Endothelial cell of umbilical vein (primary cell): ENCODE results near the gene OR1J1. TPM values are rescaled to one million over a fixed set of nuclear protein-coding genes. Genes with fewer than 3 reads are reported as not detected.

ENCODE experiments used
- BruUV-seq: library from RNA; stranded (reverse); fragments of 400-500 nt; replicated peaks from 2 replicates; lab custom pipeline; 2021; lab: Mats Ljungman, UMichigan
- CTCF ChIA-PET: fragments of 300-600, 350-600 bp; sonication (Branson Sonifier 250); formaldehyde crosslinking; loops from one replicate; lab custom pipeline; 2021; ENCODE audit warnings: antibody characterized with exemption, inconsistent platforms; lab: Charles Lee
- POLR2A ChIA-PET: fragments of 300-600, 350-600 bp; sonication (Branson Sonifier 250); formaldehyde crosslinking; loops from one replicate; lab custom pipeline; 2021; ENCODE audit warnings: antibody characterized with exemption, inconsistent platforms; lab: Charles Lee
- DNase-seq: peaks from one replicate; pipeline ENCODE4 v3.0.0-alpha.2; 2011; ENCODE audit warnings: low read depth, low spot score
- FAIRE-seq: peaks from 2 replicates; lab custom pipeline; 2011; peaks lifted over from hg19 to GRCh38; lab: Jason Lieb, UNC
- H2AFZ ChIP-seq: 2 replicates; pipeline ENCODE4 v1.6.0; 2012; ENCODE audit warnings: low read depth, low read length, control low read depth, inconsistent platforms
- H3K27ac ChIP-seq: 2 replicates; pipeline ENCODE4 v1.5.1; 2011; ENCODE audit warnings: low read depth, mild to moderate bottlenecking, control low read depth, low read length, moderate library complexity; ENCODE audit not compliant: insufficient read depth
- H3K27me3 ChIP-seq, 2 experiments: 2 replicates each; pipeline versions ENCODE4 v1.6.0 to v1.6.1; 2011; ENCODE audit warnings: low read length in 2 of 2, mixed read lengths in 1 of 2; ENCODE audit not compliant: control insufficient read depth in 2 of 2, insufficient read depth in 2 of 2
- H3K36me3 ChIP-seq, 2 experiments: 2 replicates in 1 of 2; 3 replicates in 1 of 2; pipeline ENCODE4 v1.5.1; 2011; ENCODE audit warnings: low read length in 2 of 2, mild to moderate bottlenecking in 1 of 2, moderate library complexity in 1 of 2; ENCODE audit not compliant: control insufficient read depth in 2 of 2, insufficient read depth in 2 of 2; ENCODE audit errors: extremely low read depth in 1 of 2
- H3K4me1 ChIP-seq: 3 replicates; pipeline ENCODE4 v1.5.1; 2011; ENCODE audit warnings: mild to moderate bottlenecking, low read length; ENCODE audit not compliant: control insufficient read depth, insufficient read depth; ENCODE audit errors: extremely low read depth
- H3K4me2 ChIP-seq: 2 replicates; pipeline ENCODE4 v1.6.1; 2011; ENCODE audit warnings: low read length, control low read depth, mixed read lengths; ENCODE audit not compliant: insufficient read depth
- H3K4me3 ChIP-seq, 3 experiments: fragments of 200-600 bp in 1 of 3; sonication (generic), shearing (Covaris generic) in 1 of 3; replicated peaks in 1 of 3; 2 replicates each; pipeline ENCODE4 v1.5.1; 2011 to 2016; ENCODE audit warnings: control low read depth in 3 of 3, low read length in 3 of 3, mild to moderate bottlenecking in 2 of 3, inconsistent platforms in 1 of 3, low read depth in 1 of 3, moderate library complexity in 1 of 3; ENCODE audit not compliant: insufficient read depth in 1 of 3
- H3K79me2 ChIP-seq: 2 replicates; pipeline ENCODE4 v1.6.0; 2012; ENCODE audit warnings: low read length, inconsistent platforms; ENCODE audit not compliant: control insufficient read depth, insufficient read depth
- H3K9ac ChIP-seq: replicated peaks from 2 replicates; pipeline ENCODE3; 2011; ENCODE audit warnings: low read length, control low read depth; ENCODE audit not compliant: insufficient read depth; ENCODE audit errors: extremely low read depth
- H3K9me1 ChIP-seq: replicated peaks from 3 replicates; pipeline ENCODE4 v1.6.0; 2011; ENCODE audit warnings: mild to moderate bottlenecking, low read length; ENCODE audit not compliant: control insufficient read depth, insufficient read depth; ENCODE audit errors: extremely low read depth
- H3K9me3 ChIP-seq: replicated peaks from 2 replicates; pipeline ENCODE4 v1.5.1; 2012; ENCODE audit warnings: low read length, inconsistent platforms; ENCODE audit not compliant: control insufficient read depth, insufficient read depth
- H4K20me1 ChIP-seq: replicated peaks from 2 replicates; pipeline ENCODE3; 2011; ENCODE audit warnings: mild to moderate bottlenecking, low read length; ENCODE audit not compliant: control insufficient read depth, insufficient read depth; ENCODE audit errors: extremely low read depth
- EZH2 ChIP-seq: IDR thresholded peaks from 2 replicates; pipeline ENCODE4 v1.6.1; 2012; ENCODE audit warnings: borderline replicate concordance, low read depth, mild to moderate bottlenecking, moderate library complexity, low read length, inconsistent platforms; ENCODE audit not compliant: severe bottlenecking
- FOS ChIP-seq: IDR thresholded peaks from 2 replicates; pipeline ENCODE4 v1.6.1; 2011; ENCODE audit warnings: mild to moderate bottlenecking, low read length, moderate library complexity, borderline replicate concordance; ENCODE audit not compliant: insufficient read depth
- GATA2 ChIP-seq: IDR thresholded peaks from 2 replicates; pipeline ENCODE4 v1.7.0; 2011; ENCODE audit warnings: low read depth, mild to moderate bottlenecking, moderate library complexity, mixed read lengths, low read length; ENCODE audit not compliant: insufficient read length, insufficient read depth
- JUN ChIP-seq: IDR thresholded peaks from 2 replicates; pipeline ENCODE4 v1.6.1; 2011; ENCODE audit warnings: borderline replicate concordance, low read depth; ENCODE audit not compliant: insufficient read length, insufficient read depth
- MYC ChIP-seq: IDR thresholded peaks from one replicate; pipeline ENCODE4 v1.6.1; 2011; ENCODE audit warnings: mild to moderate bottlenecking, low read depth, low read length
- POLR2A ChIP-seq: IDR thresholded peaks from 2 replicates; pipeline ENCODE4 v1.6.1; 2012; ENCODE audit warnings: low read depth, mild to moderate bottlenecking, control low read depth, low read length
- POLR2AphosphoS5 ChIP-seq: IDR thresholded peaks from 2 replicates; pipeline ENCODE4 v1.6.1; 2012; ENCODE audit warnings: low read depth, mild to moderate bottlenecking, control low read depth, low read length, moderate library complexity; ENCODE audit not compliant: insufficient read depth
- dilution Hi-C: fragments of 300-500 bp; cut with MboI; formaldehyde crosslinking; loops from one replicate; pipeline ENCODE4 v1.15.0; 2019; ENCODE audit warnings: low sequenced_read_pairs; ENCODE audit not compliant: extremely low pct_ligation_motif_present
- intact Hi-C: fragments of 100-400 bp; cut with micrococcal nuclease; formaldehyde crosslinking; loops from one replicate; pipeline ENCODE4 v1.10.0; 2022
- polyA plus RNA-seq, 4 experiments: library from polyadenylated mRNA; depleted of rRNA in 3 of 4; stranded (reverse) in 3 of 4; unstranded in 1 of 4; fragments of >200 nt; gene quantifications; 2 replicates each; pipeline versions ENCODE4 v1.2.1 to v1.2.3, GENCODE V29; 2011 to 2012; ENCODE audit warnings: missing spikeins in 1 of 4
- total RNA-seq: library from RNA; stranded (reverse); gene quantifications from 2 replicates; pipeline ENCODE4 v1.2.3, GENCODE V29; 2021
- TF ChIP-seq, protein P1 (sequence below): IDR thresholded peaks from 2 replicates; pipeline ENCODE4 v1.6.1; 2011; ENCODE audit not compliant: insufficient read depth, insufficient read length
- TF ChIP-seq, protein P2 (sequence below), 2 donors: IDR thresholded peaks; 1 replicate in 1 of 2; 2 replicates in 1 of 2; pipeline ENCODE4 v1.5.1; 2011; ENCODE audit warnings: low read length in 2 of 2, mild to moderate bottlenecking in 2 of 2, moderate library complexity in 2 of 2, control low read depth in 1 of 2, inconsistent platforms in 1 of 2, low read depth in 1 of 2; ENCODE audit not compliant: insufficient read depth in 1 of 2; ENCODE audit errors: extremely low read depth in 1 of 2

Gene OR1J1
- total and polyA plus RNA-seq, 2 donors (not counting 3 experiments of a cell fraction or from before 2014, with no cell fraction given), result not detected

DNA sequence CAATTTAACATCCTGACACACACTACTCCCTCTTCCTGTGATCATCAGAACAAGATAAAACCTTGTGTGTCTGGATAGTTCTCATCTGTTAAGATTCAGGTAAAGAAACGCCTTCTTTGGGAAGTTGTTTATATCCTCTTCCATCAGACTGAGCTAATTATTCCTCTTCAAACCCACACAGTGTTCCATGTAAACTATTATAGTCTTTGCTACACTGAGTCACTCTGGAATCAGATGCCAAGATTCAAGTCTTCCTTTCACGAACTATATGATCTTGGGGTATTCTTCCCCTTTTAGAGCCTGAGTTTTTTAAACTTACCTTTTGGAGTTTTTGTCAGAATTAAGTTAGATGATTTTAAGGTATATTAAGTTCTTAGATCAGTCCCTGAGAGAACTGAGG is 2.0 kb downstream of the OR1J1 start:
- FAIRE-seq, result no peak
- H2AFZ ChIP-seq, result no peak overlapping the region

DNA sequence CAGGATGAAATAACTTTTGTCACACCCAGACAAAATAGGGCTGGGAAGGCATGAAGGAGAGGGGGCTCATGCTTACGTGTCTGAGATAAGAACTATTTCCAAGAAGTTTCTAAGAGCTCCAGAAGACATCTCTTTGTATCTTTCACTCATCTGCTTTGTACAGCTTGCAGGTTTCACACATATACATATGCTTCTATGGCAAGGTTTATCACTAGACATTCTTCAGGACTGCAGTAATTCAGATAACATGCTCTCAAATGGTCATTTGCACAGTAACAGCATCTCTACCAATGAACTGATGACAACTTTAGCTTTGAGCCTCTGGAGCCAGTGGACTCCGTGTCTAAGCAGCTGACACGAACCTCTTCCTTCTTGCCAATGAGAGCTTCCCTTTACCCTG is 3.2 kb downstream of the OR1J1 start:
- POLR2A ChIA-PET, result no interaction called here
- Histone ChIP-seq H2AFZ (no peak overlapping the region), H3K4me3 (no peak overlapping the region), H3K4me1 (no peaks in the 10 kb centered on the region), H3K9me1 (no peaks in the 10 kb centered on the region), H3K9ac (no peak overlapping the region), H4K20me1 (no peaks in the 10 kb centered on the region), H3K79me2 (no peaks in the 10 kb centered on the region), H3K27me3 (peaks cover 11 to 17% of the 10 kb centered on the region in 2 experiments), H3K36me3 (no peaks in the 10 kb centered on the region), H3K4me2 (no peak overlapping the region), H3K9me3 (no peaks in the 10 kb centered on the region), H3K27ac (no peak overlapping the region)
- no TSS peak for BruUV-seq
- dilution Hi-C loops, result no loop called here
- TF ChIP-seq, protein P1, sequence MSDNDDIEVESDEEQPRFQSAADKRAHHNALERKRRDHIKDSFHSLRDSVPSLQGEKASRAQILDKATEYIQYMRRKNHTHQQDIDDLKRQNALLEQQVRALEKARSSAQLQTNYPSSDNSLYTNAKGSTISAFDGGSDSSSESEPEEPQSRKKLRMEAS, result no peak
- TF ChIP-seq, protein P2, sequence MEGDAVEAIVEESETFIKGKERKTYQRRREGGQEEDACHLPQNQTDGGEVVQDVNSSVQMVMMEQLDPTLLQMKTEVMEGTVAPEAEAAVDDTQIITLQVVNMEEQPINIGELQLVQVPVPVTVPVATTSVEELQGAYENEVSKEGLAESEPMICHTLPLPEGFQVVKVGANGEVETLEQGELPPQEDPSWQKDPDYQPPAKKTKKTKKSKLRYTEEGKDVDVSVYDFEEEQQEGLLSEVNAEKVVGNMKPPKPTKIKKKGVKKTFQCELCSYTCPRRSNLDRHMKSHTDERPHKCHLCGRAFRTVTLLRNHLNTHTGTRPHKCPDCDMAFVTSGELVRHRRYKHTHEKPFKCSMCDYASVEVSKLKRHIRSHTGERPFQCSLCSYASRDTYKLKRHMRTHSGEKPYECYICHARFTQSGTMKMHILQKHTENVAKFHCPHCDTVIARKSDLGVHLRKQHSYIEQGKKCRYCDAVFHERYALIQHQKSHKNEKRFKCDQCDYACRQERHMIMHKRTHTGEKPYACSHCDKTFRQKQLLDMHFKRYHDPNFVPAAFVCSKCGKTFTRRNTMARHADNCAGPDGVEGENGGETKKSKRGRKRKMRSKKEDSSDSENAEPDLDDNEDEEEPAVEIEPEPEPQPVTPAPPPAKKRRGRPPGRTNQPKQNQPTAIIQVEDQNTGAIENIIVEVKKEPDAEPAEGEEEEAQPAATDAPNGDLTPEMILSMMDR (IDR thresholded peaks at IDR 0.05; ENCODE audit: extremely low read depth in 1 of 2, insufficient read depth in 1 of 2, low read depth in 1 of 2, low read length in 2 of 2), result no peak
- TF ChIP-seq JUN, result no peak
- TF ChIP-seq EZH2, result no peak
- no peak for TF ChIP-seq POLR2AphosphoS5
- TF ChIP-seq FOS, result no peak
- TF ChIP-seq GATA2, result no peak
- no peak for TF ChIP-seq MYC
- TF ChIP-seq POLR2A, result no peak
- CTCF ChIA-PET, result interaction anchor here (1.0 to 2.3 kb wide), 3 partner anchors 10 to 336 kb away, joined by 3 to 13 read pairs (median 3); no protein-coding TSS in a partner anchor
- intact Hi-C loops, result no loop called here
- no peak for DNase-seq
- FAIRE-seq, result no peak

More for the DNA sequence above, 2.0 kb downstream of the OR1J1 start:
- no peak overlapping the region for H3K4me3 ChIP-seq
- intact Hi-C loops, result no loop called here
- no peak overlapping the region for H3K27ac ChIP-seq
- ChIA-PET POLR2A (no interaction called here), CTCF (interaction anchor here (2.3 kb wide), 1 partner anchor 11 kb away, joined by 13 read pairs; no protein-coding TSS in a partner anchor)
- no peaks in the 10 kb centered on the region for H3K36me3 ChIP-seq
- no peak for TF ChIP-seq POLR2A
- TF ChIP-seq GATA2, result no peak
- H3K9ac ChIP-seq, result no peak overlapping the region
- H3K4me1 ChIP-seq, result no peaks in the 10 kb centered on the region
- no peaks in the 10 kb centered on the region for H4K20me1 ChIP-seq
- BruUV-seq, result no TSS peak
- H3K4me2 ChIP-seq, result no peak overlapping the region
- dilution Hi-C loops, result no loop called here
- H3K27me3 ChIP-seq, result peaks cover 12 to 17% of the 10 kb centered on the region in 2 experiments
- no peak for DNase-seq
- H3K9me1 ChIP-seq, result no peaks in the 10 kb centered on the region
- no peaks in the 10 kb centered on the region for H3K9me3 ChIP-seq
- no peaks in the 10 kb centered on the region for H3K79me2 ChIP-seq
